ENCODE data around the gene CHKB. TPM values are rescaled to one million over a fixed set of nuclear protein-coding genes. Genes with fewer than 3 reads are reported as not detected.
"Not testable (repeated sequence)": the region's sequence is repeated elsewhere in the genome, so short reads cannot be mapped to it uniquely, and the experiment has no call there.

The CHKB gene
- polyA plus RNA-seq, 3 donors = 62.8 to 82.6 (median 82.5) TPM

DNA sequence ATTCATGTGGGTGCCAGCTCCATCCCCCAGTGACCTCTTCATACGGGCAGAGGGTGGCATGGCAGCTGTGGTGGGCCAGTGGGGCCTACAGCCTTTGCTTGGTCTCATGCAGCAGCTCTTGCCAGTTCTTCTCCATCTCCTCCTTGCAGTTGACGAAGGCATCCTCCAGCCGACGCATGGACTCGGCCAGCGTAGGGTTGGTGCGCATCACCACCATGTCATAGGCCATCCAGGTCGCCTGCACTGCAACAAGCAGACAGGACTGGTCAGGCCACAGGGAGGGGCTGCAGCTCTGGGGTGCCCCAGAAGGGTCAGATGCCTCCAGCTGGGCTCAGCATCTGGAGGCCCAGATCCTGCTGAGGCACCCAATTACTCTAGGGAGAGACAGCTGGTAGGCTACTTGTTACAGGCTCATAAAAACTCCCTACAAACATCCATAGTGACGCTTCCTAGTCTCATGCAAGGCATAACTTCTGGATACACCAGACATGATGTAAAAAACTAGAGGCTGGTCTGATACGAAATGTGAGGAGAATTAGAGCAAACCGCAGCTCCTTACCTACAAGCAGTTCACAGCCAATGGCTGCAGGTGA, 31.4 kb downstream of the CHKB start:
- DNase-seq (ENCODE audit: low read depth in 3 of 3, low spot score in 2 of 3) = no peak

DNA sequence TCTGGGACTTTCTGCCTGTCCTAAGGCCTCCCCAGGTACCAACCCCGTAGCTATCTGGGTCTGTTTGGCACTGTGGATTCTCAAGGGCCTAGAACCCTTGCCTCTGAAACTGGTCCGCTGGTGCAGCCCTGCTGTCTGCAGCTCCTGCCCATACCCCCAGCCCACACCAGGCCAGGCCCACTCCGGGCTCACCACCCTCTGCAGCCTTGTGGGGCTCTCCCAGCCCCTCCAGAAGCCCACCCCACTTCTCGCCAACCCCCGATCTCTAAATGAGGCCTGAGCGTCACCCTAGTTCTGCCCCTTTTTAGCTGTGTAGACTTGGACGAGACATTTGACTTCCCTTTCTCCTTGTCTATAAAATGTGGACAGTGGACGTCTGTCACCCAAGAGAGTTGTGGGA, 32.3 kb downstream of the CHKB start:
- DNase-seq (ENCODE audit: low read depth in 3 of 3, low spot score in 2 of 3) = no peak

DNA sequence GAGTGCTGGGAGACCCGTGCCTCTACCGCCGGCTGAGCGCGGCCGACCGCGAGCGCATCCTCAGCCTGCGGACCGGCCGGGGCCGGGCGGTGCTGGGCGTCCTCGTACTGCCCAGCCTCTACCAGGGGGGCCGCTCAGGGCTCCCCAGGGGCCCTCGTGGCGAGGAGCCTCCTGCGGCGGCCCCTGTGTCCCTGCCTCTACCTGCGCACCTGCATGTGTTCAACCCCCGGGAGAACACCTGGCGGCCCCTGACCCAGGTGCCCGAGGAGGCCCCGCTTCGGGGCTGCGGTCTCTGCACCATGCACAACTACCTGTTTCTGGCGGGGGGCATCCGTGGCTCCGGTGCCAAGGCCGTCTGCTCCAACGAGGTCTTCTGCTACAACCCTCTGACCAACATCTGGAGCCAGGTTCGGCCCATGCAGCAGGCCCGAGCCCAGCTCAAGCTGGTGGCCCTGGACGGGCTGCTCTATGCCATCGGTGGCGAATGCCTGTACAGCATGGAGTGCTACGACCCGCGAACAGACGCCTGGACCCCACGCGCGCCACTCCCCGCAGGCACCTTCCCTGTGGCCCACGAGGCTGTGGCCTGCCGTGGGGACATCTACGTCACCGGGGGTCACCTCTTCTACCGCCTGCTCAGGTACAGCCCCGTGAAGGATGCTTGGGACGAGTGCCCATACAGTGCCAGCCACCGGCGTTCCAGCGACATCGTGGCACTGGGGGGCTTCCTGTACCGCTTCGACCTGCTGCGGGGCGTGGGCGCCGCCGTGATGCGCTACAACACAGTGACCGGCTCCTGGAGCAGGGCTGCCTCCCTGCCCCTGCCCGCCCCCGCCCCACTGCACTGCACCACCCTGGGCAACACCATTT, 33.5 kb downstream of the CHKB start:
- no peak for DNase-seq (ENCODE audit: low read depth in 3 of 3, low spot score in 2 of 3)

DNA sequence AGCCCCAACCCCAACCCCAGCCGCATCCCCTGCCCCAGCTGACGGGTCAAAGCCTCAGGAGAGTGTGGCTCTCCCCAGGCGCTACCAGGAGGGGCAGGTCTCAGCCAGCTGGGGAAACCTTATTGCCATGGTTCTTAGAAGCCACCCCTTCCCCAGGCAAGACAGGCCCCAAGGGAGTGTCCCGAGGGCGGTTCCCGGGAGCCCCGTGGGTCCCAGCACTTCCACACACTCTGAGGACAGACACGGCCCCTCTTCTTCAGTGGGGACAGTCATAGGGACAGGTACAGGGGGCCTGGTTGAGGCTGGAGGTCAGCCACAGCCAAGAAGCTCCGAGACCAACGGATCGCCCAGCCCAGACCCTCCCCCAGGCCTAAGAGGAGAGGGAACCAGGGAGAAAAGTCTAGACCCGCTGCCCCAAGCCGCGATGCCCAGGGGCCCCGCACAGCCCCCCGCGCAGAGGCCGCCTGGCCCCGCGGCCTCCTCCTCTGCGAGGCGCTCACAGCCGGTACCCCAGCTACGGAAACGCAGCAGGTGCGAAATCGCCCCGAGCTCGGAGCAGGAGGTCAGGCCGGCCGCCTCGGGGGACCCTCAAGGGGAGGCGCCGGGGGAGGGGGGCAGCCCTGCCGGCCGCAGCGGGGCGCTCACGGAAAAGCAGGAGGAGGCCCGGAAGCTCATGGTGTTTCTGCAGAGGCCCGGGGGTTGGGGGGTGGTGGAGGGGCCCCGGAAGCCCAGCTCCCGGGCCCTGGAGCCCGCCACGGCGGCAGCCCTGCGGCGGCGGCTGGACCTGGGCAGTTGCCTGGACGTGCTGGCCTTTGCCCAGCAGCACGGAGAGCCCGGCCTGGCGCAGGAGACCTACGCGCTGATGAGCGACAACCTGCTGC, 34.4 kb downstream of the CHKB start:
- no peak for DNase-seq (ENCODE audit: low read depth in 3 of 3, low spot score in 2 of 3)

DNA sequence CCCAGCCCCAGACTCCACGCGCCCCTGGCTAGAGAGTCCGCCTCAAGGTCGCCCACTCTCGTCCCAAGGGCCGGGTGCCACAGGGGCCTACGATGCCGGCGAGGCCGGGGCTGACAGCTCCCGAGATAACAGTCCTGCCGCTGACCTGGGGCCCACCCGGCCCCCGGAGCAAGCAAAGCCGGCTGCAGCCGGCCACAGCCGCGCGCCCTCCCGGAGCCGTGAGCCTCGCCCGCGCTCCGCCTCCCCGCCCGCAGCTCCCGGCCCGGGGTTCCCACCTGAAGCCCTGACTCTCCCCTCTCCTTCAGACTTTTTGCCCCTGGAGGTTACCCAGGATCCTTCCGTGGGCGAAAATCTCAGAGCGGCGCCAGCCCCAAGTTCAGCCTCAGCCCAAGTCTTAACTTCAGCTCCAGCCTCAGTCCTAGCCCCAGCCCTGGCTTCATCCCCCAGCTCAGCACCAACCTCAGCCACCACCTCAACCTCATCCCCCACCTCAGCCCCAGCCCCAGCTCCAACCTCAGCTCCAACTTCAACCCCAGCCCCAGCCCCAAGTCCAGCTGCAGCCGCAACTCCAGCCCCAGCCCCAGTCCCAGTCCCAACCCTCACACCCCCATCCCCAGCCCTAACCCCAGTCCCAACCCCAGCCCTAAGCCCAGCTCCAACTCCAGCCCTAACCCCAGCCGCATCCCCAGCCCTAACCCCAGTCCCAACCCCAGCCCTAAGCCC, 35.2 kb downstream of the CHKB start:
- no peak for DNase-seq (ENCODE audit: low read depth in 3 of 3, low spot score in 2 of 3)

DNA sequence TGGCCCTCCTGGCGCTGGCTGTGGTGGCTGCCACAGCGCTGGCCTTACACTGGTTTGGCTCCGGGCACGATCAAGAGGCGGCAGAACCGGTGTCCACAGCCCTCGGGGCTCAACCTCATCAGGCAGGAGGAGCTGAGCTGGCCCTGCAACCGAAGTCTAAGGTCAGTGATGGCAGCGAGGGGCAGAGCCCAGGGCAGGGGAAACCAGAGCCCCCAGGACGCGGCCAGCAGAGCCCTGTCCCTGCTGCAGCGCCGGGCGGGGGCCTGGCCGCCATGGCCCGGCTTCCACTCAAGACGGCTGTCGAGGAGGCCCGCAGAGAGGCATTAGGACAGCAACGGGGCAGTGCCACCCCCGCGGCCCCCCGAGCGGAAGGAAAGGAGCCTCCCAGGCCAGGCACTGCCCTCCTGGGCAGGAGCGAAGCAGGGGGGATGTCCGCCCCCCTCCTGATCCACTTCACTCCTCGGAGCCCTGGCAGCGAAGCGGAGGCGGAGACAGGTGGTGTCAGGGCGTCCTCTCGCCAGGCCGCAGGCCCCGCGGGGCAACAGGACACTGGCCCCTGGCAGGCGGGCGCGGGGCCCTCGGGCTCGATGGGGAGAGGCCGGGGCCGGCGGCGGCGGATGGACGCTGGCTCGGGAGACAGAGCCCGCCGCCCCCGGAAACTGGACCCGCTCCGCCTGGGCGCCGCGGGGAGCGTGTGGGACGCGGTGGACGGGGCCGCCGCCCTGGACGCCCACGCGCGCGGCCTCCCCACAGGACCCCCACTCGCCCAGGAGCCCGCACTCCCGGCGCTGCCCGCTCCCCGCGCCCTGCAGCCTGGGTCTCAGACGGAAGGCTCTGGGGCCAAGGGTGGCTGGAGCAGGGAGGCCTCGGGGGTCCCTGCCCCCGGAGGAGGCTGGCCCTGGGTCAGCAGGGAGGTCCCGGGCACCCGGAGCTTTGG, 36.1 kb downstream of the CHKB start:
- DNase-seq (ENCODE audit: low read depth in 3 of 3, low spot score in 2 of 3) = no peak

DNA sequence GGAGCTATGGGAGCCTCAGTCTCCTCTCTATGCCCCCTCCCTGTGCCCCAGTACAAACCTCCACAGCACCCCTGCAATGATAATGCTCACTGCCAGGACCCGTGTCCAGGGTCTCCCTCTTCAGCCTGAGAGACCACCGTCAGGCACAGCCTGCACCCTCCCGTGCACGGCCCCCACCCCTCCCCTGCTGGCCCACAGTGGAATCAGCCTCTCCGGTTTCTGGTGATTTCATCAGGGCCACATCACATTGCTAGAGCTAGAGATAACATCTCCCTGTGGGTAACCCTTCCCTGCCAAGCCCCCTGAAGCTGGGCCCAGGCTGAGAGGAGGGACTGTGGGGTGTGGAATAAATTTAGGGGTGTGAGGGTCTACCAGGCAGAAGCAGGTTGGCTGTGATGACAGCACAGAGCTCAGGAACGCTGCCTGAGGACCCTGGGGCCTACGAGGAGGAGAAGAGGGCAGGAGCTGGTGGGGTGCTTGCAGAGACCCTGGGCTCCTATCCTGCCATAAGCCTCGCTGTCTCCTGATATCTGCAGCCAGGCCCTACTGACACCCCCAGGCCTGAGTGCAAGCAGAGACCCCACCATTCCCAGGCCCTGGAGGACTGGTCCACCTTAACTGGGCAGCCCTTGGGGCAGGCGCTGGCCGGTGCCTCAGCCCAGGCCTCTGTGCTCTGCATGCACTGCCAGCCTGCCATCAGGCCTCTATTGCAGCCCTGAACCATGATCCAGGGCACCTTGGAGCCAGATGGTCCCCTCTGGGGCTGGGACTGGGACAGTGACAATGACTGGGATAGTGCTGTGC, 36.9 kb downstream of the CHKB start, which contains the start of gene KLHDC7B:
Gene KLHDC7B (plus strand): TSS at position 378 of the 804 bp plus-strand sequence. CDS start 345 bp downstream, at position 723.
- no peak for DNase-seq (ENCODE audit: low read depth in 3 of 3, low spot score in 2 of 3)

DNA sequence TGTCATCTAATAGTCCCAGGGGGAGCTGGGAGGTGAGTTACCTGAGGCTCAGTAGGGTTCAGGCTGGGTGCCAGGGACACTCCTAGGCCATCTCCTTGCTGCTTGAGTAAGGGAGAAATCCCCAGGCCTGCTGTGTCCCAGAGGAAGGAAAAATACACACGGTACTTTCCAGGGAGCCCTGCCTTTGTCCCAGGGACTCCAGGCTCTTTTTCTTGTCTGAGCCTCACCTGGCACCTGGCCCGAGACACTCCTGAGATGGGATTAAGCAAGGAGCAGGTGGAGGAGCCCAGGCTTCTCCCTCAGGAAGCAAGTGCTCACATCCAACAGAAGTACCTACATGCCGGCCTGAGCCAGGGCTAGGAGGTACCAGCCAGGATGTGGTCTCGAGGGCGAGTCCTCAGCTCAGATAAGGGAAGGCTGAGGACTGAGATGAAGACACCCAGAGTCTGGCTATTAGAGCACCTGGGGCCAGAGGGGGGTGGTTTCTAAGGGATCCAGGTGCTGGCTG, 37.8 kb downstream of the CHKB start:
- no peak for DNase-seq (ENCODE audit: low read depth in 3 of 3, low spot score in 2 of 3)

DNA sequence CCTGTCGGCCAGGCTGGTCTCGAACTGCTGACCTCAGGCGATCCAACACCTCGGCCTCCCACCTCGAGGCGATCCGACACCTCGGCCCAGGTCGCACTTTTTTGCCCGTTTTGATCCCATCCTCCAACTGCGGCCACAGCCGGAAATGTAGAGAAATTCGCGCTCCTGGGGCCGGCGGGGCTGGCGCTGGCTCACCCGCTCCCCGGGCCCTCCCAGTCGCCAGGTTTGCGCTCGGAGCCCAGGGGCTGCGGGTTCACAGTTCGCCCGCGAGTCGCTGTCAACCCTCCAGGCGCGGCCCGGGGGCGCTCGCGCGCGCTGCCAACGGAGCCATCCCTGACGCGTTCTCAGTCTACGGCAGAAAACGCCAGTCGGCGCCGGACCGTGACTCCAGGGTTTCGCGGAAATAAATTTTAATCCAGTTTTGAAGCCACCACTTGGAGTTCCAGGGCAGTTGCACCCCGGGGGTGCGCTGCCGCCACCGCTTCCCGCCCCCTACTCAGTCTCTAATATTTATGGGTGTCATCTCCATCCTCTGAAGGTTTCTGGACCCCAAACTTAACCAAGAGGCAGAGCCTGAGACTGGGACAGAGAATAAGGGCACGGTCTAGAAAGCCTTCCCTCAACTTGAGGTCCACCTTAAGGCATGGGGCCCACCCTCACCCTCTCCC, 38.4 kb downstream of the CHKB start:
- DNase-seq (ENCODE audit: low read depth in 3 of 3, low spot score in 2 of 3) = no peak

DNA sequence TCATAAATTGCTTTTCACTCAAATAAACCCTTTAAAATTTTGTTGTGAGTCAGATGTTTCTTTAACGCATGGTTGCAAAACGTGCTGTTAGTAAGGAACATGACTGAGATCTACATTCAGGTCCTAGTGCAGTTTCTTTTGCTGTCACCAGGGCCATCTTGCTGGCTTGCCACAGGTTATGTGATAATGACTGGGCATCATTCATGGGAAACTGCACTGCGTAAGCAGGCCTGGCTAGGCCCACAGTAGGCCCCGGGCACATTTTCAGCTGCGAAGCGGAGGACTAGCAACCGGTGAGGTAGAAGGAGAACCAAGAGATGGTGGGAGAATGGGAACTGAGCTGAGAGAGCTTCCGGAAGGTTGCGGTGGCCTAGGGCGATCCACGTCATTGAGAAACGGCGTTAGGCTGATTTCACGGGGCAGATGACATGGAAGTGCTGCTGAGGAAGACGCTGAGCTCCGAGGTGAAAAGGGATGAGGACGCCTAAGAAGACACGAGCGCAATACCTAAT, 40.2 kb downstream of the CHKB start:
- DNase-seq (ENCODE audit: low read depth in 3 of 3, low spot score in 2 of 3) = no peak

DNA sequence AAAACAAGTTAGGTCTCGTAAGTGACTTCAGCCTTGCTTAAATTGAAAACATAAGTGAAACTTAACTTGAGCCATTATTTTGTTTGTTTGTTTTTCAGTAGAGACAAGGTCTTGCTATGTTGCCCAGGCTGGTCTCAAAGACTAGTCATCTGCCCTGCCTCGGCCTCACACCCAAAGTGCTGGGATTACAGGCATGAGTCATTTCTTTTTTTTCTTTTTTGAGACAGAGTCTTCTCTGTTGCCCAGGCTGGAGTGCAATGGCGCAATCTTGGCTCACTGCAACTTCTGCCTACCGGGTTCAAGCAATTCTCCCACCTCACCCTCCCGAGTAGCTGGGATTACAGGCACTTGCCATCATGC, 41.0 kb downstream of the CHKB start:
- DNase-seq (ENCODE audit: low read depth in 3 of 3, low spot score in 2 of 3) = not testable (repeated sequence)

DNA sequence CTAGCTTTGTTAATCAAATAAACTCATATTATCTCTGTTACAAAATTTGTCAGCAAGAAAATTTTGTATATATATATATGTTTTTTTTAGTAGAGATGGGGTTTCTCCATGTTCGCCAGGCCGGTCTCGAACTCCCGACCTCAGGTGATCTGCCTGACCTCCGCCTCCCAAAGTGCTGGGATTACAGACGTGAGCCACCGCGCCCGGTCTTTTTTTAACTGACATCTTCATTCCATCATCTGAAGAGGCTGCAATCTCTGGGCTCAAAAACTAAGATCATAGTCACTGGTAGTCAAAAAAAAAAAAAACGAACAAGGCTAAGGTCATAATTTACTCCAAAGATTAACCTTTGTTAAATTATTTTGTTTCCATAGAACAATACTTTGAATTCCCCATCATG, 42.3 kb downstream of the CHKB start:
- DNase-seq (ENCODE audit: low read depth in 3 of 3, low spot score in 2 of 3) = no peak

DNA sequence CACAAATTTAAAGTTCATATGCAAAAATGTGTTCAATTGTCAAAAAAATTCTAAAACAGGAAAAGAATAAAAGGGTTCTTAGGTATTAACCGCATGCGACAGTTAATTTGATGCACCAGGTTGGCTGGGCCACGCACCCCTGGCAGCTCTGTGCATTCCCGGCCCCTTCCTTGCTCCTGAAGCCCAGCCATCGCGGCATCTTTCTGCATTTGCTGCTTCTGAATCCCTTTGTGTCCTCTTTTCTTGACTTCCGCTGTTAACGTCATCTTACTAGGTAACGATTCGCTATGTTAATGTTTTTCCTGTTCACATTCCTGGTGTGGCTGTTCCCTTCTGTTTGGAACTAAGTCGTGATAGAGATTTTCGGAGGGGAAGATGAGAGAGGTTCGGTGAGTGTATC, 44.9 kb downstream of the CHKB start:
- DNase-seq (ENCODE audit: low read depth in 3 of 3, low spot score in 2 of 3) = no peak

DNA sequence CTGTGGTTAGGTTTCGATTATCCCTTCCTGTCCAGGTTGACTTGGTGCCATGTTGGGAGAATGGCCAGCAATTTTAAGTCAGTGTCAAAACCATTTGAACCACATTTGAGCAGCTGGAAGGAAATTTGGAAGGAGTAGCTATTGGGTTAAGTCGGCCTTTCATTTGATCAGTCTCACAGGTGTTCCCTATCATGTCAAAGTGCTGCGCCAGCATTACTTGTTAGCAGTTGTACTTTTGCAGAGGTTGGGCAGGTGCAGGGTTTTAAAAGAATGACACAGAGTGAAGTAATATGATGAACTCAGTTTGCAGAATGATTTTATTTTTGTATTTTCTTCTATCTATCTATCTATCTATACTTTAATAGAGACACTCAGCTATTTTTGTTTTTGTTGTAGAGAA, 46.4 kb downstream of the CHKB start:
- no peak for DNase-seq (ENCODE audit: low read depth in 3 of 3, low spot score in 2 of 3)

DNA sequence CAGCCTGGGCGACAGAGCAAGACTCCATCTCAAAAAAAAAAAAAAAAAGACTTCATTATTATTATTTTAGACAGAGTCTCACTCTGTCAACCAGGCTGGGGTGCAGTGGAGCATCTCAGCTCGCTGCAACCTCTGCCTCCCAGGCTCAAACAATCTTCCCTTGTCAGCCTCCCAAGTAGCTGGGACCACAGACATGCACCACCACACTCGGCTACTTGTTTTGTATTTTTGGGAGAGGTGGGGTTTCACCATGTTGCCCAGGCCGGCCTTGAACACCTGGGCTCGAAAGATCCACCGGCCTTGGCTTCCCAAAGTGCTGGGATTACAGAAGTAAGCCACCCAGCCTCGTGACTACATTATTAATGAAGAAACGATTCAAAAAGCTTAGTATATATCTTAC, 47.5 kb downstream of the CHKB start:
- DNase-seq (ENCODE audit: low read depth in 3 of 3, low spot score in 2 of 3) = no peak

DNA sequence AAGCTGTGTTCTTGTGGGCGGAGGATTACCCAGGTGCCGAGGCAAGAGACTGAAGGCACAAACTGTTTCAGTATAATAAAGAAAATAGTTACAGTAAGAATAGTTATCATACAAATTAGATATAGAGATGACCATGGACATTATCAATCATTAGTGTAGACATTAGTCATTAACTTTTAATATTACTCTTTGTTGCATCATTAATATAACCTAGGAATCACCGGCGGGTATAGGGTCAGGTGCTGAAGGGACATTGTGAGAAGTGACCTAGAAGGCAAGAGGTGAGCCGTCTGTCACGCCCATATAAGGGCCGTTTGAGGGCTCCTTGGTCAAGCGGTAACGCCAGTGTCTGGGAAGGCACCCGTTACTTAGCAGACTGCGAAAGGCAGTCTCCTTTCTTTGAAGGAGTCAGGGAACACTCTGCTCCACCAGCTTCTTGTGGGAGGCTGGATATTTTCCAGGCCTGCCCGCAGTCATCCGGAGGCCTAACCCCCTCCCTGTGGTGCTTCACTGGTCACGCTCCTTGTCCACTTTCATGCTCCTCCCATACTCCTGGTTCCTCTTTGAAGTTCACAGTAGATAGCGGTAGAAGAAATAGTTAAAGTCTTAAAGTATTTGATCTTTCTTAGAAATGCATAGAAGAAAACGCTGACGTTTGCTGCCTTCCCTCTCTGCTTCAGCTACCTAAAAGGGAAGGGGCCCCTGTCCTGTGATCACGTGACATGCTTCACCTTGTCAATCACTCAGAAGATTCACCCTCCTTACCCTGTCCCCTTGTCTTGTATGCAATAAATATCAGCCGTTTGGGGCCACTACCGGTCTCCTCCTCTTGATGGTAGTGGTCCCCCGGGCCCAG, 48.6 kb downstream of the CHKB start:
- DNase-seq (ENCODE audit: low read depth in 3 of 3, low spot score in 2 of 3) = not testable (repeated sequence)
